Measurements from ENCODE around the gene KCTD6. TPM values are rescaled to one million over a fixed set of nuclear protein-coding genes. Genes with fewer than 3 reads are reported as not detected.

Gene KCTD6
- total RNA-seq, 1 donor from 2014 or later, result 7.9 TPM

GRCh38 chr3:58484045-58484721 is 7.7 kb upstream of the KCTD6 start:
- Mint-ChIP-seq H3K27me3 (ENCODE audit: low read depth, unreplicated experiment) (peaks cover 28% of the 10 kb centered on the region), H3K4me3 (ENCODE audit: unreplicated experiment) (no peak overlapping the region), H3K4me1 (ENCODE audit: low read depth, unreplicated experiment) (peaks cover 9% of the 10 kb centered on the region), H3K9me3 (ENCODE audit: unreplicated experiment) (peaks cover 9% of the 10 kb centered on the region), H3K27ac (ENCODE audit: unreplicated experiment) (no peak overlapping the region), H3K36me3 (ENCODE audit: low read depth, unreplicated experiment) (no peaks in the 10 kb centered on the region)
- H3K4me3 ChIP-seq (ENCODE audit: insufficient read depth, low read depth, low read length), result no peak overlapping the region
- no peak for TF ChIP-seq EZH2 (IDR thresholded peaks at IDR 0.05; ENCODE audit: insufficient read depth, low read length)
- TF ChIP-seq CTCF (IDR thresholded peaks at IDR 0.05; ENCODE audit: insufficient read depth, low read depth, low read length), result no peak
- no peak for DNase-seq (ENCODE audit: low read depth)
- H4K20me1 ChIP-seq (ENCODE audit: insufficient read depth, low read length), result no peaks in the 10 kb centered on the region
- no peak overlapping the region for H2AFZ ChIP-seq (ENCODE audit: low read depth, low read length)
- H3K27ac ChIP-seq (ENCODE audit: low read depth, low read length), result no peak overlapping the region
- H3K36me3 ChIP-seq (ENCODE audit: insufficient read depth, low read length), result no peaks in the 10 kb centered on the region
- no peaks in the 10 kb centered on the region for H3K9me3 ChIP-seq (ENCODE audit: insufficient read depth, low read depth, low read length)
- no peak overlapping the region for H3K4me2 ChIP-seq (ENCODE audit: low read length)
- FAIRE-seq, result no peak
- H3K9ac ChIP-seq (ENCODE audit: low read length), result no peak overlapping the region
- no peaks in the 10 kb centered on the region for H3K79me2 ChIP-seq (ENCODE audit: insufficient read depth, low read length)
- no peaks in the 10 kb centered on the region for H3K27me3 ChIP-seq (ENCODE audit: insufficient read depth, low read length)
- peaks cover 11% of the 10 kb centered on the region for H3K4me1 ChIP-seq (ENCODE audit: insufficient read depth, low read length)

DNA sequence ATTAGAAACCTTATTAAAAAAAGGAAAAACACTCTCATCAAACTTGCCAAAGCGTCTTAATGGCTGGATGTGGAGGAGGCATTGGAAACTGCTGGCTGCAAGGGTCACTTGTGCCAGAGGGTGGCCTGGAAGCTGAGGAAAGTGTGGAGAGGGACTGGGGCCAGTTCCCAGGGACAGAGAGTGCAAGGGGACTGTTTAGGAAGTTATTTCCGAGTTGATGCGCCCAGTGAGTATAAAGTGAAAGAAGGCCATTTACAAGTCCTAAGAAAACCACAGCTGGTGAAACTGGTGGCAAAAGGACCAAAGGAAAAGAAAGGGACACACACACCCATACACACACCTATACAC is 7.2 kb upstream of the KCTD6 start:
- Histone ChIP-seq H3K9me3 (ENCODE audit: insufficient read depth, low read depth, low read length) (no peaks in the 10 kb centered on the region), H2AFZ (ENCODE audit: low read depth, low read length) (no peak overlapping the region), H3K4me1 (ENCODE audit: insufficient read depth, low read length) (peaks cover 11% of the 10 kb centered on the region), H4K20me1 (ENCODE audit: insufficient read depth, low read length) (no peaks in the 10 kb centered on the region), H3K9ac (ENCODE audit: low read length) (no peak overlapping the region), H3K4me2 (ENCODE audit: low read length) (no peak overlapping the region), H3K36me3 (ENCODE audit: insufficient read depth, low read length) (no peaks in the 10 kb centered on the region), H3K27ac (ENCODE audit: low read depth, low read length) (no peak overlapping the region), H3K4me3 (ENCODE audit: insufficient read depth, low read depth, low read length) (no peak overlapping the region), H3K79me2 (ENCODE audit: insufficient read depth, low read length) (no peaks in the 10 kb centered on the region), H3K27me3 (ENCODE audit: insufficient read depth, low read length) (no peaks in the 10 kb centered on the region)
- Mint-ChIP-seq H3K27ac (ENCODE audit: unreplicated experiment) (no peak overlapping the region), H3K4me1 (ENCODE audit: low read depth, unreplicated experiment) (peaks cover 9% of the 10 kb centered on the region), H3K27me3 (ENCODE audit: low read depth, unreplicated experiment) (peaks cover 28% of the 10 kb centered on the region), H3K36me3 (ENCODE audit: low read depth, unreplicated experiment) (no peaks in the 10 kb centered on the region), H3K4me3 (ENCODE audit: unreplicated experiment) (no peak overlapping the region), H3K9me3 (ENCODE audit: unreplicated experiment) (peaks cover 8% of the 10 kb centered on the region)
- DNase-seq (ENCODE audit: low read depth), result no peak
- TF ChIP-seq CTCF (IDR thresholded peaks at IDR 0.05; ENCODE audit: insufficient read depth, low read depth, low read length) (no peak), EZH2 (IDR thresholded peaks at IDR 0.05; ENCODE audit: insufficient read depth, low read length) (no peak)
- no peak for FAIRE-seq

DNA sequence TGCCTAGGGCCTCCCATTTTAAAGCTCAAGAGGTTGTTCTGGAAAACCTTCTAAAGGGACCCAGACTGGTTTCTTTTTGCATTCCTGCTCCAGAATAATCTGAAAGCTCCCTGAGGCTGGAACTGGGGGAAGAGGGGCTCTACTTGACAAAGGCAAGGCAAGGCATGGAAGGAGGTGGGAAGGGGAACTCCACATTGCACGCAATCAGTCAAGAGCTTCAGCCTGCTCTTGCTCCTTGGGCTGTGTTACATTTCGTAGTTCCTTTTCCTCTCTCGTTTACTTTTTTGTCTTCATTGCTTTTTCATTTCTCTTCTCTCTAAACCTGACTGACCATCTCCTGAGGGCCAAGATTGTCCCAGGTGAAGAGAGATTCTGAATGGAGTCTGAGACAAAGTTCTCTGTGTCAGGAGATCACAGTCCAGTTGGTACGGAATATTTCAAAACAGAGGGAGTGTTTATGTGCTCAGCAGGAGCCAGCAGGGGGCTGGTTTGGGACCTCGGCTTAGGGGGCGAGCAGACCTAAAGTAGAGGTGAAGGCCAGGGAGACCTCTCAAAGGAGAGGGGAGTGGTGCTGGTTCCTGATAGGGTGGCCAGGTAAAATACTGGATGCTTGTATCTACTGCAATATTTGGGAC is 6.0 kb upstream of the KCTD6 start:
- H3K36me3 Mint-ChIP-seq (ENCODE audit: low read depth, unreplicated experiment), result no peaks in the 10 kb centered on the region
- H3K27ac ChIP-seq (ENCODE audit: low read depth, low read length), result no peak overlapping the region

More for the DNA sequence above, 6.0 kb upstream of the KCTD6 start:
- no peak for FAIRE-seq
- peaks cover 28% of the 10 kb centered on the region for H3K27me3 Mint-ChIP-seq (ENCODE audit: low read depth, unreplicated experiment)
- peaks cover 9% of the 10 kb centered on the region for H3K4me1 Mint-ChIP-seq (ENCODE audit: low read depth, unreplicated experiment)
- DNase-seq (ENCODE audit: low read depth), result no peak
- H3K4me3 Mint-ChIP-seq (ENCODE audit: unreplicated experiment), result no peak overlapping the region
- H3K9me3 ChIP-seq (ENCODE audit: insufficient read depth, low read depth, low read length), result no peaks in the 10 kb centered on the region
- H3K4me2 ChIP-seq (ENCODE audit: low read length), result no peak overlapping the region
- no peak overlapping the region for H2AFZ ChIP-seq (ENCODE audit: low read depth, low read length)
- H3K27ac Mint-ChIP-seq (ENCODE audit: unreplicated experiment), result no peak overlapping the region
- H3K27me3 ChIP-seq (ENCODE audit: insufficient read depth, low read length), result no peaks in the 10 kb centered on the region
- H3K4me1 ChIP-seq (ENCODE audit: insufficient read depth, low read length), result peaks cover 11% of the 10 kb centered on the region
- no peaks in the 10 kb centered on the region for H3K36me3 ChIP-seq (ENCODE audit: insufficient read depth, low read length)
- no peaks in the 10 kb centered on the region for H3K79me2 ChIP-seq (ENCODE audit: insufficient read depth, low read length)
- H3K9me3 Mint-ChIP-seq (ENCODE audit: unreplicated experiment), result peaks cover 5% of the 10 kb centered on the region
- no peaks in the 10 kb centered on the region for H4K20me1 ChIP-seq (ENCODE audit: insufficient read depth, low read length)
- H3K4me3 ChIP-seq (ENCODE audit: insufficient read depth, low read depth, low read length), result no peak overlapping the region
- no peak overlapping the region for H3K9ac ChIP-seq (ENCODE audit: low read length)
- TF ChIP-seq EZH2 (IDR thresholded peaks at IDR 0.05; ENCODE audit: insufficient read depth, low read length), result no peak
- no peak for TF ChIP-seq CTCF (IDR thresholded peaks at IDR 0.05; ENCODE audit: insufficient read depth, low read depth, low read length)

Data from astrocyte (in vitro differentiated cells and primary cell).